Tibial nerve (tissue), 4 donors: Measurements from ENCODE around the gene STRADA.

Source experiments
- EP300 ChIP-seq, 2 donors: sonication (generic); formaldehyde crosslinking; IDR thresholded peaks; one replicate each; pipeline ENCODE4 v1.6.1; 2017; ENCODE audit warnings: antibody characterized with exemption in 2 of 2, mild to moderate bottlenecking in 1 of 2
- POLR2A ChIP-seq, 2 donors: fragments of 450-650 bp; IDR thresholded peaks; one replicate each; pipeline ENCODE4 v1.6.1; 2017; ENCODE audit warnings: antibody characterized with exemption in 2 of 2, mild to moderate bottlenecking in 2 of 2, moderate library complexity in 2 of 2
- TF ChIP-seq, protein P1 (sequence below), 5 experiments: fragments of 200-600 bp in 3 of 5; fragments of 450-650 bp in 2 of 5; sonication (generic) in 3 of 5; IDR thresholded peaks; one replicate each; pipeline ENCODE4 v1.5.1; 2016 to 2019; ENCODE audit warnings: antibody characterized with exemption in 5 of 5, mild to moderate bottlenecking in 3 of 5, moderate library complexity in 2 of 5

DNA sequence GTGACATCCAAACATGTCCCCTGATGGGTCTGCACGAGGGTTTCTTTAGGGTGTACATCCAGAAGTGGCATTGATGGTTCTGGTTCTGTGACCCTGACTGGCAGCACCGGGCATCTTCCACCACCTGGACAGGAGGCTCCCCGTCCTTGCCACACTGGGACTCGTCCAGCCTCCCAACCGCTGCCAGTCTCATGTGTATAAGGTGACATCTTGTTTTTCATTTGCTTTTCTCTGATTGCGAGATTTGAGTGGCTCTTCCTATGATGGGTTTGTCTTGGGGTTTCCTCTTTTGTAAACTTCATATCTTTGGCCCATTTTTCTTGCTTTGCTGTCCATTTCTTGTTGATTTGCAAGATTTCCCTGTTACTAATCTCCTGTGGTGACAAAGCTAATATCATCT lies 32.5 kb downstream of the STRADA start:
- TF ChIP-seq, protein P1, sequence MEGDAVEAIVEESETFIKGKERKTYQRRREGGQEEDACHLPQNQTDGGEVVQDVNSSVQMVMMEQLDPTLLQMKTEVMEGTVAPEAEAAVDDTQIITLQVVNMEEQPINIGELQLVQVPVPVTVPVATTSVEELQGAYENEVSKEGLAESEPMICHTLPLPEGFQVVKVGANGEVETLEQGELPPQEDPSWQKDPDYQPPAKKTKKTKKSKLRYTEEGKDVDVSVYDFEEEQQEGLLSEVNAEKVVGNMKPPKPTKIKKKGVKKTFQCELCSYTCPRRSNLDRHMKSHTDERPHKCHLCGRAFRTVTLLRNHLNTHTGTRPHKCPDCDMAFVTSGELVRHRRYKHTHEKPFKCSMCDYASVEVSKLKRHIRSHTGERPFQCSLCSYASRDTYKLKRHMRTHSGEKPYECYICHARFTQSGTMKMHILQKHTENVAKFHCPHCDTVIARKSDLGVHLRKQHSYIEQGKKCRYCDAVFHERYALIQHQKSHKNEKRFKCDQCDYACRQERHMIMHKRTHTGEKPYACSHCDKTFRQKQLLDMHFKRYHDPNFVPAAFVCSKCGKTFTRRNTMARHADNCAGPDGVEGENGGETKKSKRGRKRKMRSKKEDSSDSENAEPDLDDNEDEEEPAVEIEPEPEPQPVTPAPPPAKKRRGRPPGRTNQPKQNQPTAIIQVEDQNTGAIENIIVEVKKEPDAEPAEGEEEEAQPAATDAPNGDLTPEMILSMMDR (IDR thresholded peaks at IDR 0.05), result no peak
- TF ChIP-seq EP300 (IDR thresholded peaks at IDR 0.05) (no peak), POLR2A (IDR thresholded peaks at IDR 0.05) (no peak)
